Panc1 (cell line): ENCODE results near the gene FAM83E.

Source experiments
- POLR2AphosphoS5 ChIP-seq: IDR thresholded peaks from 2 replicates; pipeline ENCODE4 v1.6.1; 2012; ENCODE audit warnings: mild to moderate bottlenecking, low read depth, low read length, moderate library complexity
- TF ChIP-seq, protein P1 (sequence below): fragments of 450-650 bp; IDR thresholded peaks from 2 replicates; pipeline ENCODE4 v1.5.1; 2017; ENCODE audit warnings: mild to moderate bottlenecking

DNA sequence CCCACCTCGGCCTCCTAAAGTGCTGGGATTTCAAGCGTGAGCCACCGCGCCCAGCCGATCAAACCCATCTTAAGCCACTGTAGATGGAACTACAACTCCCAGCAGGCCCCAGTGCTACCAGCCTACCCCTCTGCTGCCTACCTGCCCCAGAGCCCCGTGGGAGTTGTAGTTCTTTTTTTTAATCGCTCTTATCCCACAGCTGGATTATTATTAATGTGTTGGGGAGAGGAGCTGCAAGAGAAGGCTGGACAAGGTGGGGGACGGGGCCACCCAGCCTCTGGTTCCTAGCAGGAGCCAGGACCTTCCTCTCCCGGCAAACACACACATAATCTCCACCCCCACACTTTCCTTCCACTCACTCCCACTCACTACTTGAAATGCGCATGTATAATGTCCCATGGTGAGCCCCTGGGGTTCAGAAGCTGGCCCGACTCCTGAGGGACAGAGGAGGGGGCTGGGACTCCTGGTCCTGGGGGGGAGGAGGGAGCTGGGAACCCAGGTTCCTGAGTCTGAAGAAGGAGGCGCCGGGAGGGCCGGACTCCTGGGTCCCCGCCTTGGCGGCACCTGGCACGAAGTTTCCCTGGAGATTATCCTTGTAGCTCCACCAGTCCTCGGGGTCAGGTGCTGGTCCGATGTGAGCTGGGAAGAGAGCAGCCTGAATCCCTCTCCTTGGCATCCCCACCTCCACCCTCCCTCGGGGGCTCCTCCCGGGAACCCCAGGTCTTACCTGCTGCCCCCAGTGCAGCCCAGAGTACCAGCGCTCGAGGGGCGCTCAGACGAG is 30.2 kb upstream of the FAM83E start:
- TF ChIP-seq POLR2AphosphoS5 = no peak
- TF ChIP-seq, protein P1, sequence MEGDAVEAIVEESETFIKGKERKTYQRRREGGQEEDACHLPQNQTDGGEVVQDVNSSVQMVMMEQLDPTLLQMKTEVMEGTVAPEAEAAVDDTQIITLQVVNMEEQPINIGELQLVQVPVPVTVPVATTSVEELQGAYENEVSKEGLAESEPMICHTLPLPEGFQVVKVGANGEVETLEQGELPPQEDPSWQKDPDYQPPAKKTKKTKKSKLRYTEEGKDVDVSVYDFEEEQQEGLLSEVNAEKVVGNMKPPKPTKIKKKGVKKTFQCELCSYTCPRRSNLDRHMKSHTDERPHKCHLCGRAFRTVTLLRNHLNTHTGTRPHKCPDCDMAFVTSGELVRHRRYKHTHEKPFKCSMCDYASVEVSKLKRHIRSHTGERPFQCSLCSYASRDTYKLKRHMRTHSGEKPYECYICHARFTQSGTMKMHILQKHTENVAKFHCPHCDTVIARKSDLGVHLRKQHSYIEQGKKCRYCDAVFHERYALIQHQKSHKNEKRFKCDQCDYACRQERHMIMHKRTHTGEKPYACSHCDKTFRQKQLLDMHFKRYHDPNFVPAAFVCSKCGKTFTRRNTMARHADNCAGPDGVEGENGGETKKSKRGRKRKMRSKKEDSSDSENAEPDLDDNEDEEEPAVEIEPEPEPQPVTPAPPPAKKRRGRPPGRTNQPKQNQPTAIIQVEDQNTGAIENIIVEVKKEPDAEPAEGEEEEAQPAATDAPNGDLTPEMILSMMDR = no peak
